HCT116 (cell line): ENCODE results near the gene ESRRB. TPM values are rescaled to one million over a fixed set of nuclear protein-coding genes. Genes with fewer than 3 reads are reported as not detected.

Experiments
- ATAC-seq: fragments of 200-7000 bp; cut with Tn5 transposase; 2 replicates; pipeline ENCODE4 v1.9.1; 2020; ENCODE audit warnings: mild to moderate bottlenecking, moderate library complexity
- BruUV-seq: library from RNA; stranded (reverse); fragments of 400-500 nt; replicated peaks from 2 replicates; lab custom pipeline; 2021; lab: Mats Ljungman, UMichigan
- CTCF ChIA-PET: fragments of 300-600 bp; sonication (Branson Sonifier 250); formaldehyde crosslinking; loops from one replicate; lab custom pipeline; 2021; ENCODE audit warnings: antibody characterized with exemption; lab: Charles Lee
- POLR2A ChIA-PET: fragments of 300-600, 350-600 bp; sonication (Branson Sonifier 250); formaldehyde crosslinking; loops from one replicate; lab custom pipeline; 2021; ENCODE audit warnings: antibody characterized with exemption; lab: Charles Lee
- RAD21 ChIA-PET, 2 experiments: fragments of 300-600 bp; sonication (Branson Sonifier 250); formaldehyde crosslinking; loops; one replicate each; lab custom pipeline; 2023; ENCODE audit warnings: low total read pairs in 2 of 2; ENCODE audit not compliant: uncharacterized antibody in 2 of 2, unreplicated experiment in 2 of 2, low non-redundant PET in 1 of 2; lab: Charles Lee
- DNase-seq: peaks from one replicate; pipeline ENCODE4 v3.0.0-alpha.2; 2010; ENCODE audit warnings: low read depth, low spot score
- H2AFZ ChIP-seq: fragments of 200-600 bp; shearing (Covaris generic), sonication (generic); 2 replicates; pipeline ENCODE4 v1.6.1; 2017; ENCODE audit warnings: low read depth, mixed run types, mixed read lengths, antibody characterized with exemption, low read length; ENCODE audit not compliant: poor library complexity, severe bottlenecking
- H3K27ac ChIP-seq: 2 replicates; pipeline ENCODE4 v1.5.1; 2012; ENCODE audit warnings: low read depth, low read length
- H3K27me3 ChIP-seq: fragments of 200-600 bp; sonication (generic); 2 replicates; pipeline ENCODE4 v1.6.1; 2016; ENCODE audit warnings: mixed run types, low read length, mixed read lengths; ENCODE audit not compliant: insufficient read depth
- H3K36me3 ChIP-seq, 2 experiments: fragments of 200-500 bp in 1 of 2; fragments of 200-600 bp in 1 of 2; sonication (Bioruptor generic) in 1 of 2; sonication (generic) in 1 of 2; 2 replicates each; pipeline versions ENCODE4 v1.5.1 to v1.6.1; 2014 to 2016; ENCODE audit warnings: low read length in 2 of 2, inconsistent platforms in 1 of 2, mixed read lengths in 1 of 2, mixed run types in 1 of 2; ENCODE audit not compliant: insufficient read depth in 2 of 2, control insufficient read depth in 1 of 2
- H3K4me1 ChIP-seq, 2 experiments: fragments of 200-600 bp in 1 of 2; sonication (generic) in 1 of 2; 2 replicates each; pipeline versions ENCODE4 v1.5.1 to v1.6.1; 2012 to 2017; ENCODE audit warnings: low read length in 2 of 2, inconsistent platforms in 1 of 2, mild to moderate bottlenecking in 1 of 2, mixed read lengths in 1 of 2, mixed run types in 1 of 2, moderate library complexity in 1 of 2; ENCODE audit not compliant: insufficient read depth in 2 of 2, control insufficient read depth in 1 of 2
- H3K4me2 ChIP-seq: fragments of 200-600 bp; sonication (generic); 2 replicates; pipeline ENCODE4 v1.6.1; 2017; ENCODE audit warnings: mixed run types, low read length, mixed read lengths
- H3K4me3 ChIP-seq, 2 experiments: fragments of 200-600 bp in 1 of 2; sonication (generic) in 1 of 2; replicated peaks in 1 of 2; 2 replicates each; pipeline ENCODE4 v1.5.1; 2011 to 2016; ENCODE audit warnings: low read length in 2 of 2, control low read depth in 1 of 2, low read depth in 1 of 2, mild to moderate bottlenecking in 1 of 2, mixed read lengths in 1 of 2, mixed run types in 1 of 2
- H3K79me2 ChIP-seq: fragments of 200-600 bp; sonication (generic); 2 replicates; pipeline ENCODE4 v1.6.1; 2017; ENCODE audit warnings: mild to moderate bottlenecking, mixed run types, low read length, moderate library complexity, mixed read lengths; ENCODE audit not compliant: insufficient read depth
- H3K9ac ChIP-seq: fragments of 200-600 bp; sonication (generic); 2 replicates; pipeline ENCODE4 v1.6.1; 2016; ENCODE audit warnings: low read length, mixed read lengths
- H3K9me2 ChIP-seq: fragments of 200-600 bp; sonication (generic), shearing (Covaris generic); 2 replicates; pipeline ENCODE4 v1.6.1; 2017; ENCODE audit warnings: mixed run types, mild to moderate bottlenecking, moderate library complexity; ENCODE audit not compliant: insufficient read depth
- H3K9me3 ChIP-seq, 2 experiments: fragments of 200-500 bp in 1 of 2; fragments of 200-600 bp in 1 of 2; sonication (Bioruptor generic) in 1 of 2; sonication (generic) in 1 of 2; 2 replicates each; pipeline ENCODE4 v1.6.1; 2014 to 2017; ENCODE audit warnings: low read length in 2 of 2, mixed read lengths in 2 of 2, inconsistent platforms in 1 of 2, low read depth in 1 of 2, mild to moderate bottlenecking in 1 of 2, mixed run types in 1 of 2, moderate library complexity in 1 of 2; ENCODE audit not compliant: control insufficient read depth in 1 of 2, insufficient read depth in 1 of 2
- H4K20me1 ChIP-seq: fragments of 200-600 bp; sonication (generic), shearing (Covaris generic); 2 replicates; pipeline ENCODE4 v1.6.1; 2017; ENCODE audit warnings: mixed run types, mild to moderate bottlenecking, moderate library complexity; ENCODE audit not compliant: insufficient read depth
- CEBPB ChIP-seq: IDR thresholded peaks from 2 replicates; pipeline ENCODE4 v1.6.1; 2012; ENCODE audit warnings: low read depth
- CTCF ChIP-seq, 3 experiments: fragments of 200-600 bp in 1 of 3; sonication (generic) in 1 of 3; IDR thresholded peaks in 2 of 3; conservative IDR thresholded peaks in 1 of 3; 2 replicates each; pipeline ENCODE4 v1.5.1; 2012 to 2017; ENCODE audit warnings: low read depth in 2 of 3, low read length in 2 of 3, antibody characterized with exemption in 1 of 3, borderline replicate concordance in 1 of 3, control low read depth in 1 of 3, mild to moderate bottlenecking in 1 of 3, mixed read lengths in 1 of 3, mixed run types in 1 of 3, moderate library complexity in 1 of 3; ENCODE audit not compliant: insufficient read depth in 1 of 3
- FOSL1 ChIP-seq: IDR thresholded peaks from 2 replicates; pipeline ENCODE4 v1.6.1; 2012; ENCODE audit warnings: low read depth
- MAX ChIP-seq: IDR thresholded peaks from 2 replicates; pipeline ENCODE4 v1.6.1; 2012
- SIN3A ChIP-seq: IDR thresholded peaks from 2 replicates; pipeline ENCODE4 v1.6.1; 2012; ENCODE audit warnings: low read depth
- SP1 ChIP-seq: IDR thresholded peaks from 2 replicates; pipeline ENCODE4 v1.6.1; 2012; ENCODE audit warnings: low read depth
- ZBTB33 ChIP-seq: IDR thresholded peaks from 2 replicates; pipeline ENCODE4 v1.6.1; 2011; ENCODE audit warnings: mild to moderate bottlenecking, low read length, moderate library complexity; ENCODE audit not compliant: insufficient replicate concordance; ENCODE audit errors: extremely low read depth
- intact Hi-C: fragments of 100-400 bp; cut with micrococcal nuclease; formaldehyde crosslinking; loops from 2 replicates; pipeline ENCODE4 v1.10.0; 2022
- total RNA-seq: library from RNA; stranded (reverse); gene quantifications from one replicate; pipeline ENCODE4 v1.2.1, GENCODE V29; 2021; ENCODE audit not compliant: unreplicated experiment

ESRRB gene
- total RNA-seq, 1 experiment from 2014 or later: 1.9 TPM

GRCh38 chr14:76434220-76434619 is 58.3 kb downstream of the ESRRB start:
- no peak for DNase-seq
- no peaks in the 10 kb centered on the region for H4K20me1 ChIP-seq
- BruUV-seq: no TSS peak
- H3K9ac ChIP-seq: no peak overlapping the region
- RAD21 ChIA-PET: no interaction called here
- no peak for TF ChIP-seq MAX
- TF ChIP-seq SIN3A: no peak
- no peak for TF ChIP-seq SP1
- no peak for TF ChIP-seq CTCF (IDR thresholded peaks at IDR 0.05 in 2 of 3, conservative IDR thresholded peaks at IDR 0.05 in 1 of 3; ENCODE audit: borderline replicate concordance in 1 of 3, insufficient read depth in 1 of 3, low read depth in 2 of 3, low read length in 2 of 3)
- no peak for TF ChIP-seq CEBPB
- no peak for TF ChIP-seq ZBTB33
- no peak for TF ChIP-seq FOSL1
- TF ChIP-seq, all 23 proteins: peak for 0
- Histone ChIP-seq H3K79me2 (no peaks in the 10 kb centered on the region), H3K9me3 (no peaks in the 10 kb centered on the region), H3K27ac (no peak overlapping the region), H3K27me3 (no peaks in the 10 kb centered on the region), H3K4me1 (no peaks in the 10 kb centered on the region), H3K4me2 (no peak overlapping the region), H3K36me3 (no peaks in the 10 kb centered on the region), H3K9me2 (no peaks in the 10 kb centered on the region), H2AFZ (no peak overlapping the region), H3K4me3 (no peak overlapping the region)
- POLR2A ChIA-PET: no interaction called here
- CTCF ChIA-PET: no interaction called here
- no peak for ATAC-seq
- intact Hi-C loops: no loop called here
